AG04449 (cell line): ENCODE results near the gene KRTAP10-9.
"Not testable (repeated sequence)": the region's sequence is repeated elsewhere in the genome, so short reads cannot be mapped to it uniquely, and the experiment has no call there.

Experiments
- CTCF ChIA-PET: fragments of 350-600 bp; formaldehyde crosslinking; extraction: SDS; loops from one replicate; lab custom pipeline; 2021; ENCODE audit warnings: antibody characterized with exemption; lab: Yijun Ruan, JAX
- POLR2A ChIA-PET: fragments of 400-600, 350-600 bp; formaldehyde crosslinking; extraction: SDS; loops from one replicate; lab custom pipeline; 2020; ENCODE audit warnings: antibody characterized with exemption, inconsistent platforms; lab: Yijun Ruan, JAX
- DNase-seq: peaks from one replicate; pipeline ENCODE4 v3.0.0-alpha.2; 2010; ENCODE audit warnings: low read depth, low spot score
- H3K4me3 ChIP-seq: 2 replicates; pipeline ENCODE4 v1.5.1; 2011; ENCODE audit warnings: low read depth, mild to moderate bottlenecking, control low read depth, low read length
- CTCF ChIP-seq: IDR thresholded peaks from one replicate; pipeline ENCODE4 v1.5.1; 2011; ENCODE audit warnings: mild to moderate bottlenecking, moderate library complexity, low read length, control low read depth, inconsistent platforms; ENCODE audit not compliant: insufficient read depth; ENCODE audit errors: missing control alignments

The KRTAP10-9 gene

GRCh38 chr21:44619886-44620285 lies 7.0 kb upstream of the KRTAP10-9 start:
- CTCF ChIA-PET = interaction anchor here (0.5 to 1.9 kb wide), 2 partner anchors 38 to 174 kb away, joined by 3 to 8 read pairs; no protein-coding TSS in a partner anchor
- no peak overlapping the region for H3K4me3 ChIP-seq
- POLR2A ChIA-PET = no interaction called here
- DNase-seq = no peak
- no peak for TF ChIP-seq CTCF

- H3K4me3 ChIP-seq = no peak overlapping the region
- no peak for TF ChIP-seq CTCF
- ChIA-PET CTCF (no interaction called here), POLR2A (no interaction called here)
- no peak for DNase-seq
Observed at GRCh38 chr21:44623575-44623974, 3.3 kb upstream of the KRTAP10-9 start.

- no peak for DNase-seq
- TF ChIP-seq CTCF = no peak
- ChIA-PET CTCF (no interaction called here), POLR2A (no interaction called here)
- H3K4me3 ChIP-seq = no peak overlapping the region
Observed at GRCh38 chr21:44625756-44626155, 1.1 kb upstream of the KRTAP10-9 start.

DNA sequence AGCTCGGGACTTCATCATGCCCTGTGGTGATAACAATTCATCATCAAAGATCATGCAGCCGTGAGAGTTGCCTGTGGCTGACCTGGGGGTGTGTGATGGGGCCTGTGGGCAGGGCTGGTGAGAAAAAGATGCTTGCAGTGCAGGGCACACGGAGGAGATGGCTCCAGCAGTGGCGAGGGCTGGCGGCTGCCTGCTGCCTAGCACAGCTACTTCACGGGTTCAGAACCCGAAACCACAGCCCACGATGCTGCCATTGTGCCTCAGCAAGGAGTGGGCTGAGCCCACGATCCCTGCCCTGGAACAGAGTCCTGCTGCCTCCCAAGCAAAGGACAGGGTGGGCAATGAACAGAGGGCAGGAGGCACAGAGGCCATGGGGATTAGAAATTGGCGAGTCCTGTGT lies 631 bp upstream of the KRTAP10-9 start:
- no peak overlapping the region for H3K4me3 ChIP-seq
- DNase-seq = no peak
- ChIA-PET CTCF (no interaction called here), POLR2A (no interaction called here)
- TF ChIP-seq CTCF = no peak

DNA sequence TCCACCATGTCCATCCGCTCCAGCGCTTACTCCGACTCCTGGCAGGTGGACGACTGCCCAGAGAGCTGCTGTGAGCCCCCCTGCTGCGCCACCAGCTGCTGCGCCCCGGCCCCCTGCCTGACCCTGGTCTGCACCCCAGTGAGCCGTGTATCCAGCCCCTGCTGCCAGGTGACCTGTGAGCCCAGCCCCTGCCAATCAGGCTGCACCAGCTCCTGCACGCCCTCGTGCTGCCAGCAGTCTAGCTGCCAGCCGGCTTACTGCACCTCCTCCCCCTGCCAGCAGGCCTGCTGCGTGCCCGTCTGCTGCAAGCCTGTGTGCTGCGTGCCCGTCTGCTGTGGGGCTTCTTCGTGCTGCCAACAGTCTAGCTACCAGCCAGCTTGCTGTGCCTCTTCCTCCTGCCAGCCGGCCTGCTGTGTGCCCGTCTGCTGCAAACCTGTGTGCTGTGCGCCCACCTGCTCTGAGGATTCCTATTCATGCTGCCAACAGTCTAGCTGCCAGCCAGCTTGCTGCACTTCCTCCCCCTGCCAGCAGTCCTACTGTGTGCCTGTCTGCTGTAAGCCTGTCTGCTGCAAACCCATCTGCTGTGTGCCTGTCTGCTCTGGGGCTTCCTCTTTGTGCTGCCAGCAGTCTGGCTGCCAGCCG lies 409 bp downstream of the KRTAP10-9 start:
- DNase-seq, POLR2A ChIA-PET, CTCF ChIA-PET, H3K4me3 ChIP-seq: not testable (repeated sequence)

DNA sequence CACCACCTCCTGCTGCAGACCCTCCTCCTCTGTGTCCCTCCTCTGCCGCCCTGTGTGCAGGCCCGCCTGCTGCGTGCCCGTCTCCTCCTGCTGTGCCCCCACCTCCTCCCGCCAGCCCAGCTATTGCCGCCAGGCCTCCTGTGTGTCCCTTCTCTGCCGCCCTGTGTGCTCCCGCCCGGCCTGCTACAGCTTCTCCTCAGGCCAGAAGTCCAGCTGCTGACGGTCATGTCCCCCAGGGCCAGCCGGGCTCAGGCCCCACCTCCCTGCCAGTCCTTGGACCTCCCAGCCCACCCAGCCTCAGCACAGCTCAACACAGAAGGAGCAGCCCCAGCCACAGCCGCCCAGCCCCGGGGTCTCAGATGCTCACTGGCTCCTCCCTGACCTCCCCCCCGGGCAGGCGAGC lies 939 bp downstream of the KRTAP10-9 start:
- CTCF ChIA-PET, POLR2A ChIA-PET, H3K4me3 ChIP-seq, DNase-seq: not testable (repeated sequence)

GRCh38 chr21:44628707-44629391 lies 2.0 kb downstream of the KRTAP10-9 start:
- DNase-seq = no peak
- H3K4me3 ChIP-seq = no peak overlapping the region
- ChIA-PET POLR2A (no interaction called here), CTCF (no interaction called here)
- TF ChIP-seq CTCF = no peak
